HL-60/S4 (cell line): ENCODE results near the gene LENG9.

Experiments
- in situ Hi-C: fragments of 300-500 bp; cut with MboI; formaldehyde crosslinking; loops from 2 replicates; pipeline ENCODE4 v1.14.3; 2022; ENCODE audit warnings: low sequenced_read_pairs

The LENG9 gene

GRCh38 chr19:54425382-54425723, 38.2 kb downstream of the LENG9 start:
- in situ Hi-C loops: no loop called here

DNA sequence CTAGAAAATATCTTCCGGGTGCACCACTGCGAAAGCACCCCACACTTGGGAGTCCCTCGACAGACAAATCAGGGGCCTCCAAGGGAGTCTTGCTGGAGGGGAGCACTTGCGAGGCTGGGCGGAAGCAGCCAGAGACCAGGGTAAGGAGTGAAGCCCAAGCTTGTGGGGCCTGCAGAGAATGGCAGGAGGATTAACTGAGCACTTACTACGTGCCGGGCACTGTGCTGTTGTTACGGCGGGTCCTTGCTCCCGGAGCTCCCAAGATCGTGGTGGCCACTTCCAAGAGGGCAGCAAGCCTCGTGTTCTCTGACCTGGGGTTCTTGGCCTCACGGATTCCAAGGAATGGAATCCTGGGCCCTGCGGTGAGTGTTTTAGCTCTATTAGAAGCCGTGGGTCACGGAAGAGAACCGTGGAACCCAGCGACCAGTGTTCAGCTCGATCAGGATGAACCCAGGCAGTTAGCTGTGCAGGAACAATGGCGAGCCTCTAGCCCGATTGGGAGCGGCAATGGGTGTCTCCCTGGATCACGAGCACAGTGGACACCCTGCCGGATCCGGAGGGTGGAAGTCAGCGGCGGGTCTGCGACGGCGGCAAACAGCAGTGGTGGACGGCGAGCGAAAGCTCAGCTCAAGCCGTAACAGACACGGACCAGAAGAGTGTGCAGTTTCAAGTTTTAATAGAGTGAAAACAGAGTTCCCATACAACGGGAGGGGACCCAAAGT, 38.8 kb downstream of the LENG9 start:
- in situ Hi-C loops: no loop called here

GRCh38 chr19:54424201-54424600, 39.4 kb downstream of the LENG9 start:
- in situ Hi-C loops: no loop called here

DNA sequence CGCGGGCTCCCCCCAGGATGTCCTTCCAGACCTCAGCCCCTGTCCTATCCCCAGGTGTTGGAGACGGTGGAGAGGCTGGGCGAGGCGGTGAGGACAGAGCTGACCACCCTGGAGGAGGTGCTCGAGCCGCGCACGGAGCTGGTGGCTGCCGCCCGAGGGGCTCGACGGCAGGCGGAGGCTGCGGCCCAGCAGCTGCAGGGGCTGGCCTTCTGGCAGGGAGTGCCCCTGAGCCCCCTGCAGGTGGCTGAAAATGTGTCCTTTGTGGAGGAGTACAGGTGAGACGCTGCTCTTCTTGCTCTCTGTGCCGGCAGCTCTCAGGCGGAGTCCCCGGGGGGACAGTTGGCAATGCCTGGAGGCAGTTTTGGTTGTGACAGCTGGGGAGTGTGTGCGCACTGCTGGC, 41.4 kb downstream of the LENG9 start:
- in situ Hi-C loops: no loop called here

- in situ Hi-C loops: no loop called here
These were observed 42.1 kb downstream of the LENG9 start for GRCh38 chr19:54421521-54421920.

DNA sequence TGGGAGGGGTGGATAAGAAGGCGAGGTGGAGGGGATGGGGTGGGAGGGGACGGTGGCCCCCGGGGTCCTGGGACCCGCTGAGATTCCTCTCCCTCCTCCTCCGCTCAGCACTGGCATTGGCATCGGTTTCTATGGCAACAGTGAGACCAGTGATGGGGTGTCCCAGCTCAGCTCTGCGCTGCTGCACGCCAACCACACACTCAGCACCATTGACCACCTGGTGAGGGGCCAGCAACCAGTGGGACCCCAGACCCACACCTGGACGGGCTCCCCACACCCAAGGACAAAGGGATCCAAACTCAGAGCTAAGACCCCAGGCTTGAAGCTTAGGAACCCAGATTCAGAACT, 42.4 kb downstream of the LENG9 start:
- in situ Hi-C loops: no loop called here

DNA sequence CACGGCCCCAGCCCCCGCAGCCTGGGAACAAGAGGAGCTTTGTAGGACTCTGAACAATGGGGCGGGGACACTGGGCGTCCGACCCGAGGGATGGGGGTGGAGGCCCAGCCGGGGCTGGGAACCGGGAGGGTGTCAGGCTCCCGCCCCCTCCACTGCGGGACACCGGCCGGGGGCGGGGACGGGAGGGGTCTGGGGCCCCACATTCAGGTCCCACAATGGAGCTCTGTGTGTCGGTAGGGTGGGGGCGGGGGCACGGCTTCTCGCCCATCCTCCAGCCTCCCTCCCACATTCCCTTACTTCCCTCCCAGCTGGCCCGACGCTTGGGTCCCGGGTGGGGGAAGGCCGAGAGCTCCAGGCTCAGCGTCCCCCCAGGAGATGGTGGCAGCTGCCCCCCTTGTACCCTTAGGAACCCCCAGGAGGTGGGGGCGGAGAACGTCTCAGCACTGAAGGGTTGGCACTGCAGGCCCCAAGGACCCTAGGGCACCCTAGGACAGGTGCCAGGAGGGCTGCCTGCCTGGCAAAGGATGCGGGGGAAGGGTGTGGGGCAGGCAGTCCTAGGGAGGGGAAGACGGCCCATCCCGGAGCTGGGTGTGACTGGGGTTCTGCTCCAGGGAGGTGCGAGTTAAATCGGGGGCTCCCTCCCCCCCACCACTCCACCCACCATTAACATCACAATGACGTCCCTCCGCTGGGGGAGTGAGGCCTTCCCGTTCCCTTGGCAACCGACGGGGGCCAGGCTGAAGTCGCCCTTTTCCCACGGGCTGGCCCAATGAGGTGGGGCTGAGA, 43.0 kb downstream of the LENG9 start:
- in situ Hi-C loops: no loop called here

GRCh38 chr19:54420068-54420382, 43.6 kb downstream of the LENG9 start:
- in situ Hi-C loops: no loop called here

GRCh38 chr19:54418930-54419800, 44.4 kb downstream of the LENG9 start:
- in situ Hi-C loops: no loop called here

DNA sequence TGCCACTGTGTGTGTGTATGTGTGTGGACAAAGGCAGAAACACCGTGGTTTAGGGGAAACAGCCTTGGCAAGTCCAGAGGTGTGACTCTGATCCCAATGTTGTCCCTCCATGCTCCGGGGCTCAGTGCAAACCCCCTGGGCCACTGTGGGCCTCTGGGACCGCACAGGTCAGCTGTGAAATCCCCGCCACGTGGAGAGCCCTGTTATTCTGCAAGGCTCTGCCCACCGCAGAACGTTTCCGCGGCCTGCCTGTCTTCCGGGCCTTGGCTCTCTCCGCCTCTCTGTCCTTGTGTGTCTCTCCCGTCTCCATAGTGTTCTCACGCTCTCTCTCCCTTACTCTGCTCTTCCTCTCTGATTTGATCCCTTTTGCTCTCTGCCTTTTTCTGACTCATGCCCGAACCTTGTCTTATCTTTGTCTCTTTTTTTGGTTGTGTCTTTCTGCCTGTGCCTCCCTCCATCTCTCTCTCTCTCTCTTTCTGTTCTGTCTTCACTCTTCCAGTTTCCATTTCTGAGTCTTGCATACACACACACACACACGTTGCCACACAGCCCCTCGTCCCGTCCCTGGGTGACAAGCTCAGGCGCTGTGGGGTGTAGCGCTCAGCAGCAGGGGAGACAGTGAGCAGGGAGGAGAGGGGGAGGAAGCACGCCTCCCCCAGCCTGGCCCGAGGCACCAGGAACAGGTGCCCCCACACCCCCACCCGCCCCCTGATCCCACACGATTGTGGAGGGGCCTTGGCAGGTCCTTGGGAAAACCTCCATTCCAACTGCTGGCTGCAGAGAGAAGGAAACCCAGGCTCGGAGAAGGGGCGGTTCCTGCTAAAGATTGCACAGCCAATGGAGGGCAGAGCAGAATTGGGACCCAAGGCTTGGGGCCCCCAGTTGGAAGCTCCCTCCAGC, 45.3 kb downstream of the LENG9 start:
- in situ Hi-C loops: no loop called here

DNA sequence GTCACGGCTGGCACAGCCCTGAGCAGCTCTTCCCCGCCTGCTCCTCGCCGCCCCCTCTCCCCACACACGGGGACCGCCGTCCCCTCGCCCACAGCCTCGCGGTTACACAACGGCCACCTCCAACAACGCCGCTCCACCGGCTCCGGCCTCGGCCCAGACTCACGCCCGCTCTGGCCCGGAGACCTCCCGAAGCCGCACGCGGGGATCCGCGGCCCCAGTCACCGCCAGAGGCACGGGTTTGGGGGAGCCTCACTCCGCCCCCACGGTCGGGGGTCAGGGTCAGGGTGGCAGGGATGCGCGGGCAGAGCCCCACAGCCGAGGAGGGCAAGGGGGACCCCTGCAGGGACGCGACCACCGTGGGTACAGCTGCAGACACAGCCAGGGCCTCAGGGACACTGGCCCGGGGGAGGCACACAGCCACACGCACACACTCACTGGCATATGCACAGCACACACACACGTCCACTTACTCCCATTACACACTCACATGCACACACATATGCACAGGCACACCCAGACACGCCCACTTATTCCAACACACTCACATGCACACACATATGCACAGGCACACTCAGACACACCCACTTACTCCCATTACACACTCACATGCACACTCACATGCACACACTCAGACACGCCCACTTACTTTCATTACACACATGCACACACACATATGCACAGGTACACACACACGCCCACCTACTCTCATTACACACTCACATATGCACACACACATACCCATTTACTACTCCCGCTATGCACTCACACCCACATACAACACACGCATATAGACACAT, 46.7 kb downstream of the LENG9 start:
- in situ Hi-C loops: no loop called here

DNA sequence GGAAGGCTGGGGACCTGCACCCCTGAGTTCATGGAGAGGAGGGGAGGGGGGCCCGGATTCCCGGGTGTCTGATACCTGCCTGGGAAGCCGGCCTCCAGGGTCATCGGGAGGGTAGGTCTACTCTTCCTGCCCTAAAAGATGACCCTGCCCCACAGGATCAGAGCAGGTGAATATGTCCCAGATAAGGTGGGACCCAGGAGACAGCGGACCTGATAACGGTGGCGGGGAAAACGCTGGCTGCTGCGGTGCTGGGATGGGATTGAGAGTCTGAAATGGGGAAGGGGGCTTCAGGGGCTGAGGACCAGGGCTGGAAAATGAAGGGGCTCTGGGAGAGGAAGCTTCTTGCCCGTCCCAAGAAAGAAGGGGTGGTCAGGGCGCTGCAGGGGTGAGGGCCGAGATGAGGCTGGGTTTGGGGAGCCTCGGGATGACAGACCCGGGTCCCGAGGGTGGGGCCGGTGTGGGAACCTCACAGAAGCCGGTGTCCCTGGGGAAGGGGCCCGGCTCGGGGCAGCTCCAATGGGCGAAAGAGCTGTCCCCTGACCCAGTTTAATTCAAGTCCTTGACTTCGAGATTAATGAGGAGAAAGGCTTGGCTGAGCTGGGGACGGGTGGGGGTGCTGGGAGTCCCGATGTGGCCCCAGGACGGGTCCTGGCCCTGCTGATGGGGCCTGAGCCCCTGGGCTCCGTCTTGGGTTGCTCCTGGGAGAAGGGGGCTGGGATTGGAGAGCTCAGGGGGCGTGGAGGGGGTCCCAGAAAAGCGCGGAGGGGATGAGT, 47.5 kb downstream of the LENG9 start:
- in situ Hi-C loops: no loop called here

GRCh38 chr19:54415208-54415900, 48.2 kb downstream of the LENG9 start, which contains the start of gene TTYH1:
Gene TTYH1 (plus strand): TSS chr19:54415464. CDS start chr19:54415553, 89 bp downstream.
- in situ Hi-C loops: no loop called here

DNA sequence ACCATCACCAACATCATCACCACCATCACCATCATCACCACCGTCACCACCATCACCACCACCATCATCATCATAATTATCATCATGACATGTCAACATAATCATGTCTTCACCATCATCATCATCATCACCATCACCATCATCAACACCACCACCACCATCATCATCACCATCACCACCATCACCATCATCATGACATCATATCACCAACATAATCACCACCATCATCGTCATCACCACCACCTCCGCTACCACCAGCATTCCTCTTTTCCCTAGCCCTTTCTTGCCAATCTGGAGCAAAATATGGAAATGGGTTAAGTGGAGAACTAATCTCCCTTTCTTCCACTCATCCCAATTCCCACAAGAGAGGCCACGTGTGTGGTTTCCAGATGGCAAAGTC, 49.4 kb downstream of the LENG9 start:
- in situ Hi-C loops: no loop called here

DNA sequence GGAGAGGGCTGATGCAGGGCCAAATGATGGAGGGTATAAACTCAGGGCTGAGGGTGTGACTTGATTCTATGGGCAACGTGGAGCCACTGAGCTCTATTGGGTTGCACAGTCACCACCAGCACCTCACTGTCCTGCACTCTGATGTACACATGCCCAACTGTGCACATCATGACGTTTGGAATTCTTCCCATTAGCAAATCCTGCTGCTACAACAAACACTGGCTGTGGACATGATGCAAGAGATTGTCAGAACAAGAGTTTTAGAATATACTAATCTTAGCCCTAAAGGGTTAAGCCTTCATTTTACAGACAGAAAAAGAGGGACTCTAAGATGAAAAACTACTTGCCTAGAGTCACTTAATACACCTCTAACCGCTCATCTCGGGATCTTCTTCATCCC, 50.7 kb downstream of the LENG9 start:
- in situ Hi-C loops: no loop called here
